ENCODE results near the gene CD226. TPM values are rescaled to one million over a fixed set of nuclear protein-coding genes. Genes with fewer than 3 reads are reported as not detected.
A peak's percentile ranks its signal among the peaks of the same experiment; 100 is the strongest.

CD226 gene
- total and polyA plus RNA-seq, 4 experiments from 2014 or later, result 67.2 to 95.7 (median 83.9) TPM

GRCh38 chr18:69844656-69845055 lies 103.0 kb downstream of the CD226 start:
- Histone ChIP-seq H3K4me3 (ENCODE audit: low read length in 2 of 2) (no peak overlapping the region), H3K27ac (ENCODE audit: low read depth, low read length) (no peak overlapping the region), H3K4me1 (ENCODE audit: insufficient read depth, low read length) (no peaks in the 10 kb centered on the region), H3K27me3 (ENCODE audit: insufficient read depth, low read length) (no peaks in the 10 kb centered on the region), H3K36me3 (ENCODE audit: insufficient read depth, low read length) (no peaks in the 10 kb centered on the region), H3K9me3 (ENCODE audit: control insufficient read depth in 1 of 2, low read length in 2 of 2) (no peaks in the 10 kb centered on the region)
- H3K36me3 Mint-ChIP-seq, result peaks cover 3 to 6% of the 10 kb centered on the region in 2 donors
- H3K27ac Mint-ChIP-seq, result no peak overlapping the region
- H3K4me1 Mint-ChIP-seq, result peaks cover 0 to 4% (median 1%) of the 10 kb centered on the region in 4 donors
- no peaks in the 10 kb centered on the region for H3K27me3 Mint-ChIP-seq
- CTCF ChIA-PET (ENCODE audit: partially characterized antibody), result interaction anchor here (2.1 kb wide), 1 partner anchor 114 kb away, joined by 7 read pairs; no protein-coding TSS in a partner anchor
- no peak for DNase-seq
- intact Hi-C loops (cut with micrococcal nuclease), result loop anchor here (5.0 kb wide), 1 partner anchor 228 kb away; no protein-coding TSS in a partner anchor
- H3K9me3 Mint-ChIP-seq, result peaks cover 0 to 4% (median 0%) of the 10 kb centered on the region in 8 donors
- POLR2A ChIA-PET (ENCODE audit: partially characterized antibody), result no interaction called here
- H3K4me3 Mint-ChIP-seq, result no peak overlapping the region

GRCh38 chr18:69843015-69843414 lies 104.7 kb downstream of the CD226 start:
- CTCF ChIA-PET (ENCODE audit: partially characterized antibody), result no interaction called here
- Mint-ChIP-seq H3K9me3 (peaks cover 0 to 4% (median 0%) of the 10 kb centered on the region in 8 donors), H3K4me3 (no peak overlapping the region), H3K27ac (no peak overlapping the region), H3K36me3 (peaks cover 5 to 13% of the 10 kb centered on the region in 2 donors), H3K4me1 (peaks cover 0 to 4% (median 1%) of the 10 kb centered on the region in 4 donors), H3K27me3 (no peaks in the 10 kb centered on the region)
- Histone ChIP-seq H3K27ac (ENCODE audit: low read depth, low read length) (no peak overlapping the region), H3K4me3 (ENCODE audit: low read length in 2 of 2) (no peak overlapping the region), H3K27me3 (ENCODE audit: insufficient read depth, low read length) (no peaks in the 10 kb centered on the region), H3K9me3 (ENCODE audit: control insufficient read depth in 1 of 2, low read length in 2 of 2) (no peaks in the 10 kb centered on the region), H3K4me1 (ENCODE audit: insufficient read depth, low read length) (no peaks in the 10 kb centered on the region), H3K36me3 (ENCODE audit: insufficient read depth, low read length) (no peaks in the 10 kb centered on the region)
- POLR2A ChIA-PET (ENCODE audit: partially characterized antibody), result no interaction called here
- DNase-seq, result no peak
- intact Hi-C loops (cut with micrococcal nuclease), result no loop called here

- Mint-ChIP-seq H3K4me1 (peaks cover 0 to 4% (median 0%) of the 10 kb centered on the region in 4 donors), H3K27ac (no peak overlapping the region), H3K9me3 (peaks cover 0 to 4% (median 0%) of the 10 kb centered on the region in 8 donors), H3K36me3 (peaks cover 16 to 26% of the 10 kb centered on the region in 2 donors), H3K4me3 (no peak overlapping the region), H3K27me3 (no peaks in the 10 kb centered on the region)
- no peak for DNase-seq
- Histone ChIP-seq H3K27ac (ENCODE audit: low read depth, low read length) (no peak overlapping the region), H3K36me3 (ENCODE audit: insufficient read depth, low read length) (no peaks in the 10 kb centered on the region), H3K4me3 (ENCODE audit: low read length in 2 of 2) (no peak overlapping the region), H3K9me3 (ENCODE audit: control insufficient read depth in 1 of 2, low read length in 2 of 2) (no peaks in the 10 kb centered on the region), H3K4me1 (ENCODE audit: insufficient read depth, low read length) (no peaks in the 10 kb centered on the region), H3K27me3 (ENCODE audit: insufficient read depth, low read length) (no peaks in the 10 kb centered on the region)
- intact Hi-C loops (cut with micrococcal nuclease), result no loop called here
- ChIA-PET POLR2A (ENCODE audit: partially characterized antibody) (no interaction called here), CTCF (ENCODE audit: partially characterized antibody) (interaction anchor here (1.0 to 1.7 kb wide), 4 partner anchors 8 to 118 kb away, joined by 3 to 7 read pairs (median 4); no protein-coding TSS in a partner anchor)
Observed at GRCh38 chr18:69841117-69841516, 106.6 kb downstream of the CD226 start.

- no peak overlapping the region for H3K27ac ChIP-seq (ENCODE audit: low read depth, low read length)
- H3K4me3 Mint-ChIP-seq, result no peak overlapping the region
- POLR2A ChIA-PET (ENCODE audit: partially characterized antibody), result no interaction called here
- H3K27ac Mint-ChIP-seq, result no peak overlapping the region
- intact Hi-C loops (cut with micrococcal nuclease), result no loop called here
- no peak for DNase-seq
- H3K27me3 Mint-ChIP-seq, result no peaks in the 10 kb centered on the region
- H3K4me1 ChIP-seq (ENCODE audit: insufficient read depth, low read length), result no peaks in the 10 kb centered on the region
- no peak overlapping the region for H3K4me3 ChIP-seq (ENCODE audit: low read length in 2 of 2)
- peaks cover 0 to 4% (median 0%) of the 10 kb centered on the region in 4 donors for H3K4me1 Mint-ChIP-seq
- peaks cover 19 to 33% of the 10 kb centered on the region in 2 donors for H3K36me3 Mint-ChIP-seq
- H3K36me3 ChIP-seq (ENCODE audit: insufficient read depth, low read length), result no peaks in the 10 kb centered on the region
- H3K9me3 ChIP-seq (ENCODE audit: control insufficient read depth in 1 of 2, low read length in 2 of 2), result no peaks in the 10 kb centered on the region
- H3K27me3 ChIP-seq (ENCODE audit: insufficient read depth, low read length), result no peaks in the 10 kb centered on the region
- CTCF ChIA-PET (ENCODE audit: partially characterized antibody), result interaction anchor here (1.0 to 1.3 kb wide), 3 partner anchors 9 to 15 kb away, joined by 3 to 7 read pairs (median 4); no protein-coding TSS in a partner anchor
- H3K9me3 Mint-ChIP-seq, result peaks cover 0 to 4% (median 0%) of the 10 kb centered on the region in 8 donors
Observed at GRCh38 chr18:69840445-69840844, 107.2 kb downstream of the CD226 start.

GRCh38 chr18:69840001-69840400 lies 107.7 kb downstream of the CD226 start:
- ChIA-PET POLR2A (ENCODE audit: partially characterized antibody) (no interaction called here), CTCF (ENCODE audit: partially characterized antibody) (interaction anchor here (1.0 to 1.1 kb wide), 2 partner anchors 10 to 15 kb away, joined by 3 to 4 read pairs; no protein-coding TSS in a partner anchor)
- Histone ChIP-seq H3K4me3 (ENCODE audit: low read length in 2 of 2) (no peak overlapping the region), H3K27me3 (ENCODE audit: insufficient read depth, low read length) (no peaks in the 10 kb centered on the region), H3K4me1 (ENCODE audit: insufficient read depth, low read length) (no peaks in the 10 kb centered on the region), H3K9me3 (ENCODE audit: control insufficient read depth in 1 of 2, low read length in 2 of 2) (no peaks in the 10 kb centered on the region), H3K36me3 (ENCODE audit: insufficient read depth, low read length) (no peaks in the 10 kb centered on the region), H3K27ac (ENCODE audit: low read depth, low read length) (no peak overlapping the region)
- Mint-ChIP-seq H3K4me3 (no peak overlapping the region), H3K27ac (peak overlapping the region in 1 of 7 donors; percentile 2), H3K4me1 (peaks cover 0 to 4% (median 0%) of the 10 kb centered on the region in 4 donors), H3K36me3 (peaks cover 20 to 35% of the 10 kb centered on the region in 2 donors), H3K27me3 (no peaks in the 10 kb centered on the region), H3K9me3 (peaks cover 0 to 4% (median 0%) of the 10 kb centered on the region in 8 donors)
- no peak for DNase-seq
- intact Hi-C loops (cut with micrococcal nuclease), result no loop called here

- Mint-ChIP-seq H3K27ac (peak overlapping the region in 1 of 7 donors; percentile 2), H3K36me3 (peaks cover 23 to 40% of the 10 kb centered on the region in 2 donors), H3K4me3 (no peak overlapping the region), H3K9me3 (peaks cover 0 to 4% (median 0%) of the 10 kb centered on the region in 8 donors), H3K4me1 (peaks cover 0 to 4% (median 0%) of the 10 kb centered on the region in 4 donors), H3K27me3 (no peaks in the 10 kb centered on the region)
- H3K36me3 ChIP-seq (ENCODE audit: insufficient read depth, low read length), result no peaks in the 10 kb centered on the region
- DNase-seq, result no peak
- POLR2A ChIA-PET (ENCODE audit: partially characterized antibody), result no interaction called here
- no peak overlapping the region for H3K27ac ChIP-seq (ENCODE audit: low read depth, low read length)
- no peaks in the 10 kb centered on the region for H3K27me3 ChIP-seq (ENCODE audit: insufficient read depth, low read length)
- H3K9me3 ChIP-seq (ENCODE audit: control insufficient read depth in 1 of 2, low read length in 2 of 2), result no peaks in the 10 kb centered on the region
- no peaks in the 10 kb centered on the region for H3K4me1 ChIP-seq (ENCODE audit: insufficient read depth, low read length)
- intact Hi-C loops (cut with micrococcal nuclease), result no loop called here
- CTCF ChIA-PET (ENCODE audit: partially characterized antibody), result no interaction called here
- H3K4me3 ChIP-seq (ENCODE audit: low read length in 2 of 2), result no peak overlapping the region
Observed at GRCh38 chr18:69839497-69839896, 108.2 kb downstream of the CD226 start.

- ChIA-PET CTCF (ENCODE audit: partially characterized antibody) (no interaction called here), POLR2A (ENCODE audit: partially characterized antibody) (no interaction called here)
- peaks cover 0 to 4% (median 0%) of the 10 kb centered on the region in 8 donors for H3K9me3 Mint-ChIP-seq
- Histone ChIP-seq H3K4me1 (ENCODE audit: insufficient read depth, low read length) (no peaks in the 10 kb centered on the region), H3K36me3 (ENCODE audit: insufficient read depth, low read length) (no peaks in the 10 kb centered on the region), H3K4me3 (ENCODE audit: low read length in 2 of 2) (no peak overlapping the region), H3K27ac (ENCODE audit: low read depth, low read length) (no peak overlapping the region), H3K27me3 (ENCODE audit: insufficient read depth, low read length) (no peaks in the 10 kb centered on the region), H3K9me3 (ENCODE audit: control insufficient read depth in 1 of 2, low read length in 2 of 2) (no peaks in the 10 kb centered on the region)
- H3K27ac Mint-ChIP-seq, result no peak overlapping the region
- peaks cover 26 to 45% of the 10 kb centered on the region in 2 donors for H3K36me3 Mint-ChIP-seq
- H3K4me3 Mint-ChIP-seq, result no peak overlapping the region
- no peaks in the 10 kb centered on the region for H3K27me3 Mint-ChIP-seq
- intact Hi-C loops (cut with micrococcal nuclease), result no loop called here
- H3K4me1 Mint-ChIP-seq, result peaks cover 0 to 4% (median 0%) of the 10 kb centered on the region in 4 donors
- DNase-seq, result no peak
Observed at GRCh38 chr18:69838620-69839411, 108.9 kb downstream of the CD226 start.

Data from CD4-positive, alpha-beta memory T cell (primary cell).